Gastroesophageal sphincter (tissue), 3 donors: ENCODE results near the gene GPR87.

Source experiments
- CTCF ChIP-seq, 4 experiments: fragments of 200-600 bp in 2 of 4; fragments of 450-650 bp in 2 of 4; sonication (generic) in 1 of 4; IDR thresholded peaks; one replicate each; pipeline ENCODE4 v1.5.1; 2017 to 2019; ENCODE audit warnings: antibody characterized with exemption in 4 of 4, mild to moderate bottlenecking in 2 of 4, moderate library complexity in 2 of 4
- POLR2A ChIP-seq, 2 donors: fragments of 450-650 bp; IDR thresholded peaks; one replicate each; pipeline ENCODE4 v1.6.1; 2017; ENCODE audit warnings: antibody characterized with exemption in 2 of 2, mild to moderate bottlenecking in 2 of 2, moderate library complexity in 1 of 2
- POLR2AphosphoS5 ChIP-seq: sonication (generic); formaldehyde crosslinking; IDR thresholded peaks from one replicate; pipeline ENCODE4 v1.6.1; 2017; ENCODE audit warnings: antibody characterized with exemption

- no peak for TF ChIP-seq CTCF (IDR thresholded peaks at IDR 0.05)
- TF ChIP-seq POLR2A (IDR thresholded peaks at IDR 0.05) = no peak
- no peak for TF ChIP-seq POLR2AphosphoS5
These were observed 10.9 kb downstream of the GPR87 start for GRCh38 chr3:151305775-151306151.
